NCI-H2029 treated with DMSO at 0.1 percent for 48 hours (cell line): Measurements from ENCODE around the gene ENTPD5.

Source experiments
- DNase-seq: peaks from one replicate; lab custom pipeline; 2025; lab: John Stamatoyannopoulos, UW

The ENTPD5 gene, protein sequence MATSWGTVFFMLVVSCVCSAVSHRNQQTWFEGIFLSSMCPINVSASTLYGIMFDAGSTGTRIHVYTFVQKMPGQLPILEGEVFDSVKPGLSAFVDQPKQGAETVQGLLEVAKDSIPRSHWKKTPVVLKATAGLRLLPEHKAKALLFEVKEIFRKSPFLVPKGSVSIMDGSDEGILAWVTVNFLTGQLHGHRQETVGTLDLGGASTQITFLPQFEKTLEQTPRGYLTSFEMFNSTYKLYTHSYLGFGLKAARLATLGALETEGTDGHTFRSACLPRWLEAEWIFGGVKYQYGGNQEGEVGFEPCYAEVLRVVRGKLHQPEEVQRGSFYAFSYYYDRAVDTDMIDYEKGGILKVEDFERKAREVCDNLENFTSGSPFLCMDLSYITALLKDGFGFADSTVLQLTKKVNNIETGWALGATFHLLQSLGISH

DNA sequence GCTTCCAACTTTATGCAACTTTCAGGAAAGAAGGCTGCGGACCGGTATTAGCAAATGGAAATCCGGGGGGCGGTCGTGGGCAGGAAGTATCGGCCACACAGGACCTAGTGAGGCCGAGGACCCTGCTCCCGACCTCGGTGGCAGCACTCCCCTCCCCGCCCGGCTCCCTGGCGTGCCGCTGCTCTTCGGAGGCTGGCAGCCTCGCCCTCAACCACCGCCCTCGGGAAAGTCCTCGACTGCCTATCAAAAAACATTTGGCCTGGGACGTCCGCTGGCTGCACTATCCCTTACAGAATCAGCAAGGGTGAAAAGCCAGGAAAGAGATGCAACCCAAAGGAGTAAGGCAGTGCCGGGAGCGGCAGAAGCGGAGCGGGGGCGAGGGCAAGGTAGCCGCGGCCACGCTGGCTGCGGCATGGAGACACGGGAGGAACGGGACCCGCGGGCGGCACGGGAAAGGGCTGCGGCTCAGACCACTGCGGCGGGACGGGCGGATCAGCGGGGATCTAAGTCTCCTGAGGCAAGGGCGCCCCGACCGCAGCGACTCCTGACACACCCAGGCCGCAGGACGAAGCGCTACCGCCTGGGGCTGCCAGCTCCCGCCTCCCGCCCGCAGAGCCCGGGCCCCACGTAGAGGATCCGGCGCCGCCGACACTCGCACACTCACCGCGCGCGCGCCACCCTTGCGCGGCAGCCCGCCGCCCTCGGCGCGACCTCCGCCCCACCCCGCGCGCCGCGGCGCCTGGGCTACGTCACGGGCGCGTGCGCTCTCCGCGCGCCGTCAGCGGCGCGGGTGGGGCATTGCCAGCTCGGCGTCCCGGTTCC is at the start of gene ENTPD5, which contains the start of gene BBOF1:
ENTPD5 (minus strand) TSS at position 703 of the 822 bp plus-strand sequence. CDS start 31,186 bp downstream, outside the sequence.
BBOF1 (plus strand) TSS at position 764 of the 822 bp plus-strand sequence. CDS start 130 bp downstream, outside the sequence.
- no peak for DNase-seq

DNA sequence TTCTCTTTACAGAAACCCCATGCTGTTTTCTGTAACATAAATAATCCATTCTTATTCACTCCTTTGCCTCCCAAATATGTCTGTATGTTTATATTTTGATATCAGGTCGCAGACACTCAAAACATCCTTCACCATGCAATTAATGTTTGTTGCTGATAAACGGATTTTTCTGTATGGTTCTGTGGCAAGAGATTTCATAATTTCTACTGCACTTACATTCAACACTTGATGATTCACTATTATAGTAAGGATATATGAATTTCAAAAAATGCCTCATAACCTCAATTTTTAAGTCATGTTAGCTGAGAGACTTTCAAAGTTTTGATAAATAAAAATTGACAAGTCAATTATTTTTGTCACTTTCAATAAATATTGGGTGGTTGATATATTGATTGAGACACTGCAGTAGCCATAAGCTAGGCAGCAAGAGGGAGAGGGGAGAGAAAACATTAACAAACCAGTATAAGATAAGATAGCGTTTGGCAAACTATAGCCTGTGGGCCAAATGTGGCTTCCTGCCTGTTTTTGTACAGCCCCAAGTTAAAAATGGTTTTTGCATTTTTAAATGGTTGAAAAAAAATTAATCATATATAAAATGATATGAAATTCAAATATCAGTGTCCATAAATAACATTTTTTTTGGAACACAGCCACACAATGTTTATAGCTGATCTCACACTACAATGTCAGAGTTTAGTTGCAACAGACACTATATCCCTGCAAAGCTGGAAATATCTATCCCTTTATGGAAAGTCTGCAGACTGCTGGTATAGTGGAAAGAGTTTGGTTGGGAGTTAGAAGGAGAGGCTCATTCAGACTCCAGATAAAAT is 46.9 kb upstream of the ENTPD5 start:
- DNase-seq = no peak

DNA sequence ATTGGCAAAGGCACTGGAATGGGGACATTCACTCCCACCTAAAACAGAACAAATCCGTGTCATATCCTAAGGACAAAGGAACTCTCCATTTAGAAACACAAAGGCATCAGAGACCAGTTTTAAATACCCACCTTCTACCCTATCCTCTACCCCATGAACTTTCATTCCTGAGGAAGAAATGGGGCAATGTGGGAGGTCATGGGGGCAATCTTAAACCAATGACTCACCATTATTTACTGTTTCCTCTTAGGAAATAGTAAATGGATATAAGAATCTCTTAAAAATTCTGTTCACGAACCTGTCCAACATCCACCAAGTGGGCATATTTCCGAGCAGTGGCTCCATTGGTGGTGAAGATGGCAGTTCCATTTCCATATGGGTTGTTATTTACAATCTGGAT is 45.8 kb upstream of the ENTPD5 start:
- no peak for DNase-seq

DNA sequence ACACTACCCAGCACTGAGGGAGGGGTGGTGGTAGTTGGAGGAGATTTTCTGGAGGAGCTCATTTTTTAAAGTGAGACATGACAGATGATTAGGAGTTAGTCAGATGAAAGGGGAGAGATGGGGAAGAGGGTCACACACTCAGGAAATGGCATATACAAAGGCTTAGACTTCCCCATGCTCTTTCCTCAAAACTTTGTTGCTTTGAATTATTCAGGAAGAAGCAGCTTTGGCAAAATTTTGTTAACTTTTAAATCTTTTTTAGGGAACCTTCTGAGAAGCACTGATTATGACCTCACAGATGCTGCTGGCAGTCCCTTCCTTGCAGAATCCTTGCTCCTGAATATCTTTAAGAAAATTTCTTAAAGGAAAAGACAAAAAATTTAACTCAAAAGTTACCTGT is 45.3 kb upstream of the ENTPD5 start:
- no peak for DNase-seq

DNA sequence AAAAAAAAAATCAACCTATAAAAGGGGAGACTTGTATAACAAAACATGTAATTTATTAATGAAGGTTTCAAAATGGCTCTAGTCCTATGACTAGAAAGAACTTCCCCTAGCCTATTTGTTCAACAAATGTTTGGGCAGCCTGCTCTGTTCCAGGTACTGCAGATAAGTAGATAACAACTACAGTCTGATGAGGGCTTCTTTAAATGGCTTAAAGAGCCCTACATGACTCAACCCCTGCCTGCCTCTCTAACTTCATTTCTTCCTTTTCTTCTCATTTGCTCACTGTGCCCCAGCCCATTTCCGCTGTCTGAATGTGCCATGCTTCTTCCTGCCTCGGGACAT is 43.7 kb upstream of the ENTPD5 start:
- DNase-seq = no peak

DNA sequence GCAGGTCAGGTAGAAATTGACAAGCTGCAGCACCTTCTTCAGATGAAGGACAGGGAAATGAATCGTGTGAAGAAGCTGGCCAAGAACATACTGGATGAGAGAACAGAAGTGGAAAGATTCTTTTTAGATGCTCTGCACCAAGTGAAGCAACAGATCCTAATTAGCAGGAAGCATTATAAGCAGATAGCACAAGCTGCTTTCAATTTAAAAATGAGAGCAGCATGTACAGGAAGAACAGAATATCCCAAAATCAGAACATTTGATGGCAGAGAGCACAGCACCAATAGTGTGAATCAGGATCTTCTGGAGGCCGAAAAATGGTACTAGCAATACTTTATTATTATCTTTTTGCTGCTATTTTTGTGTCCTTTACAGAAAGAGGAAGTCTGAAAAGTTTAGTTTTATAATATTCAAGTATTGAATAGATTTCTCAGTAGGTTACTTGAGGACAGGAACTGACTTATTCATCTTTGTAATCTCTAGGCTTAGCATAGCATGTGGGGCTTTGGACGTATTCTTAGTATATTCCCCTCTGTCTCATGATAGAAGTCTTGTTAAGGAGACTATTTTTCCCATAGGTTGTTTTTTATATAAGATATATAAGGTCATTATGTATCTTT is 30.9 kb upstream of the ENTPD5 start:
- no peak for DNase-seq

DNA sequence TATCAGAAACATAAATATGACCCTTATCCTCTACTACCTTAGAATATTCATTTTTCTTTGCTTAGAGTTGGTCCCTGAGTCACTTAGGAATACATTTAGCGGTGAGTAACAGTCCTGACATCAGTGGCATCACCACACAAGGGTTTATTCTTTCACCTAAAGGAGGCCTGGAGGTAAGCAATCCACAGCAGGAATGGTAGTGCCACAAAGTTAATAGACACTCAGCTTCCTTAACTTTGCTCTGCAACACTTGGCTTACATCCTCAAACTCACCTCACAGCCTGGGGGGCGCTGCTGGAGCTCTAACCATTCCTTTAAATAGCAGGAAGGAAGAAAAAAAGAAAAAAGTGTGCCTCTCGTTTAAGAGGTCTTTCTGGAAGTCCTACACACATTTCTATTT is 29.2 kb upstream of the ENTPD5 start:
- no peak for DNase-seq

DNA sequence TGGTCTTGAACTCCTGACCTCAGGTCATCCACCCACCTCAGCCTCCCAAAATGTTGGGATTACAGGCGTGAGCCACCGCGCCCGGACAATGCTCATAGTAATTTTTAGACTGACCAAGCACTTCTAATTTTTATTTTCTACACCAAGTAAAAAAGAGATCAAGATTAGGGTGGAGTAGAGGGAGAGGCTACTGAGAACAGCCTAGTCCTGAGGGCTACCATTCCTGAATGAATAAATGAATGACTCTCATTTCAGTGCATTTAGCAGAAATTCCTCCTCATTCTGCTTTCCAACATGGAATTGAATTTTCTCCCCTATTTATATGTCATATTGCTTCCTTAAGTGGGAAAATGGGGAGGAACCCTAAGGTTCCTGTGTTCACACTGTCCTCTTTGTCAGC is 26.4 kb upstream of the ENTPD5 start:
- no peak for DNase-seq

DNA sequence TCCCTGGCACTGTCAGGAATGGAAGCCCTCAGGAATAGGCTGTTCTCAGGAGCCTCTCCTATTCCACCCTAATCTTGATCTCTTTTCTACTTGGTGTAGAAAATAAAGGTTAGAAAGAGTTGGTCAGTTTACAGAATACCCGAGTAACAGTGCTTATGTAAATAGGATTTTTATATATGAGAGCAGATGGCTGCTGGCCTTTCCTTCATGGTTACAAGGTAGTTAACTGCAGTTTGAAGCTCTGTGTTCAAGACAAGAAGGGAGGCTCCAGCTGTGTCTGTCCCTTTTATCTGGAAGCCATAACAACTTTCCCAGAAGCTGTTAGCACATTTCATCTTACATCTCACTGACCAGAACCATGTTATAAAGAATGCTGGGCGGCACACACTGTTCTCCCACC is 23.2 kb upstream of the ENTPD5 start:
- DNase-seq = no peak

DNA sequence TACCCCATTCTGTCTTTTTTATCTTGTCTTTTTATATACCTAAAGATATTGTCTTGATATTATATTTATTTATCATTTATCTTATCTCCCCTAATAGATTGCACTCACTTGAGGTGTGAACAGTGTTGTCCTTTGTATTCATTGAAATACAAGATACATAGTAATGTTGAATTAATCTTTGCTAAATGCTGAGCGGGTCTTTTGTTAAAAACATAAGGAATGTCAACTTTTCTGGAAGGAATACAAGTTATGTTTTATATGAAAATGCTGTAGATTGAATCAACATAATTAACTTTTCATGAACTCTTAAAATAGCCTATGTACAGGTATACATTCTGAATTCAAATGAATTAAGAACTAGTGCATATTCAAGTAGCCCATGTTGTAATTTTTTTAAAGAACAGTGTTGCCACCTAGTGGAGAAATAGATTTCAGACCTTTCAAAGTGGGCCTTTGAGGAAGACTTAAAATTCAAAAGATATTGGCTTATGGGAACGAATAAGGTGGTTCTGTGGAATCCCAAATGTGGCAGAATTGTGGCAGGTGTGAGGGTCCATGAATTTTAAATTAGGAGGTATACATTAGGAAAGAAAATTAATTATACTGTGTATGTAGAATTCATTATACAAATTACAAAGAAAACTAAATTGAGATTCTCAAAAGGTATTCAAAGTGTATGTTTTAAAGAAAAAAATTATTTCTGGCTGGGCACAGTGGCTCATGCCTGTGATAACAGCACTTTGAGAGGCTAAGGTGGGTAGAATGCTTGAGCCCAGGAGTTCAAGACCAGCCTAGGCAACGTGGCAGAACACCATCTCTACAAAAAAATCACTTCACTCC is 19.2 kb upstream of the ENTPD5 start:
- peak; percentile 12 for DNase-seq

DNA sequence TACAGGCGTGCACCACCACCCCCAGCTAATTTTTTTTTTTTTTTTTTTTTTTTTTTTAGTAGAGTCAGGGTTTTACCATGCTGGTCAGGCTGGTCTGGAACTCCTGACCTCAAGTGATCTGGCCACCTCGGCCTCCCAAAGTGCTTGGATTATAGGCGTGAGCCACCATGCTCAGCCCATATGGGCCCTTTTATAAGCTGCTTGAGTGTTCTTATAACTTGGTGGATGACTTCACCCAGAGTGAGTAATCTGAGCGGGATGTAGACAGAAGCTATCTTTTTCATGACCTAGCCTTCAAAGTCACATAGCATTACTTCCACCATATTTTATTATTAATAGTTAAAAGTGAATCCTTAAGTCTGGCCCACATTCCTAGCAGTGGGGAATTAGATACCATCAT is 16.5 kb upstream of the ENTPD5 start:
- no peak for DNase-seq

DNA sequence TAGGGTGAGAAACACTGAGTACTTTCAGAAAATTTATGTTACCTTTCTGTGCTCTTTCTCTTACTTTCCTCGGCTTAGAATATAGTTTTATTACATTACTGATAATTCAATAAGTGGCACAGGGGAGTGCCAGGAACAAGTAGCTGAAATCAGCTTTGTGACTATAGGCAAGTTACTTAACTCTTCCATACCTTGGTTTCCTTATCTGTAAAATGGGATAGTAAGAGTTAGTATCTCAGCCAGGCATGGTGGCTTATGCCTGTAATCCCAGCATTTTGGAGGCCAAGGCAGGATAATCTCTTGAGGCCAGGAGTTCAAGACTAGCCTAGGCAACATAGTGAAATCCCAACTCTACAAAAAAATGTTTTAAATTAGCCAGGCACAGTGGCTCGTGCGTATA is 15.5 kb upstream of the ENTPD5 start:
- no peak for DNase-seq

DNA sequence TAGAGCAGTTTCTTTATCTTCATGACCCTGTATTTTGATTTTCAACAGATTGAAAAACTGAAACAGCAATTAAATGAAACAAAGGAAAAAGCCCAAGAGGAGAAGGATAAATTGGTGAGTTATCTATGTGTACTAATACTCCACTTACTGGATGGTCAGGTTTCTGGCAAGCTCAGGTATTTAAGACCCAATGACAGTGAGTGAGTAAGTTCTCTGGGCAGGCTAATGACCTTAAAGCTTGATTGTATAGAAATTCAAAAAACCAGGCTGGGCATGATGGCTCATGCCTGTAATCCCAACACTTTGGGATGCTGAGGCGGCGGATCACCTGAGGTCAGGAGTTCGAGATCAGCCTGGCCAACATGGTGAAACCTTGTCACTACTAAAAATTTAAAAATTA is 10.0 kb upstream of the ENTPD5 start:
- DNase-seq = no peak

DNA sequence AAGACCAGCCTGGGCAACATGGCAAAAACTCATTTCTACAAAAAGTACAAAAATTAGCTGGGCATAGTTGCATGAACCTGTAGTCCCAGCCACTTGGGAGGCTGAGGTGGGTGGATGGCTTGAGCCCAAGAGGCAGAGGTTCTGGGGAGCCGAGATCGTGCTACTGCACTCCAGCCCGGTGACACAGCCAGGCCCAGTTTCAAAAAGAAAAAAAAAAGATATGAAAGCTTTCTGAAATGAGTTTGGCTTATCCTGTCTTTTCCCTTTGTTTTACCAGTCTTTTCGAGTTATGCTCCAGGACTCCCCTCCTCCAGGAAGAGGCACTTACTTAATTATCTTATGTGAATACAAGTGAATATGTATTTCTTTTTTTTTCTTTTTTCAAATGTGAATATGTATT is 3.3 kb upstream of the ENTPD5 start:
- DNase-seq = no peak

DNA sequence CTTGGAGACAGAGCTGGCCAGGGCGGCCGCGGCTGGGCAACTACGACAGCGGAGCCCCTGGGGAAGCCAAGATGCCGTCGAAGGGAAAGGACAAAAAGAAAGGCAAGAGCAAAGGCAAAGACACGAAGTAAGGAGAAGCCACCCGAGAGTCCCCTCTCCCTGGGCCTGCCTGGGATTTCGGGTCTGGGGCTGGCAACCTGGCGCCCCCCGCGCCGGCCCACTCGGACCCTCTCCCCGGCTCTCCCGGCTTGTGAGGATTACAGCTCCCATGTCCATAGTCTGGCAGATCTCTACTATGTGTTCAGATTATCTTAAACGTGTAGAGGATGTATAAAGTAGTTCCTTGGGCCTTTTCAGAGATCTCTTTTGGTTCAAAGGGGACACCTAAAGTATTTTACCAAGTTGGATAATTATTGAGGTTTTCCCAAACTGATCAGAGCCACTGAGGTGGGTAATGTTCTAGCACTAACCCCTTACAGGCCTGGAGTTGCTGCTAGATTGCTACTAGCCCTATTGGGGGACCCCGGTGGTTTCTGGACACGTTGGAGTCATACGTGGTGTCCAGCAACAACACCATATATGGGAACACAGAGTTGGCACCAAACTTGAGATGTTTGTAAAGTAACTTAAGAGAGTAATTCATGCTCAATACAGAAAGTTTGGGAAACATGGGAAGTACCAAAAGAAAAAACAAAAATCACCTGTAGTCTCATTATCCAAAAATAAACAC is 485 bp upstream of the ENTPD5 start:
- DNase-seq = no peak

DNA sequence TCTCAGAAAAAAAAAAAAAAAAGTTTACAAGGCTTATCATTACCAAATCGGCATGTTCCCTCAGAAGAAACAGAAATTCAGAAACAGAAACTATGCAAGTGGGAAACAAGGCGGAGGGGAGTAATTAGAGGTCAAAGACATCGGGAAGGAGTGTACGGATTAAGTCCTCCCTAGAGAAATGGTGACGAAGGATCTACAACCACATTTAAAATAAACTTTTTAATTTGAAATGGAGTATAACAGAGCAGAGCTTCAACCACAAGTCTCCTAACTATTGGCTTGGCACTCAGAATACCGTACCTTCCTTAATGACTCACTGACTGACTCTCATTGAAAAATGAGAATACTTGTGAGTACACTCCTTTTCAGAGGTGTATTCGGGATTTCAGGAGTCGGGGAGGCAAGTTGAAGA is 908 bp downstream of the ENTPD5 start:
- DNase-seq = no peak

DNA sequence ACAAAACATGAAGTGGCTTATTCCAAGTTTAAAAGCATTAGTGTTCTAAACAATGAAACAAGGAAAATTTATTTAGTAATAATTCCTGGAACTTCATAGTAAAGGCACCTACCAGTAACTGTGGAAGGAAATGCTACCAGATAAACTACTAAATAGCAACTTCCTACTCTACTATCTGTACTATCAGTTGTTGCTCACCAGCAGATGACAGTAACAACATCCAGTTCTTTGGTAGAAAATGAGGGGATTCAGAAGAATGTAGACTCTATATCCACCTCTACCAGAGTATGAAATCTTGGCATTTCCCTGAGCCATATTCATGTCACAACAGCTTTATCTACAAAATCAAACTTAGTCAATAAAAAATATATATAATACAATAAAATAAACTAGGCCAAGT is 3.1 kb downstream of the ENTPD5 start:
- no peak for DNase-seq

DNA sequence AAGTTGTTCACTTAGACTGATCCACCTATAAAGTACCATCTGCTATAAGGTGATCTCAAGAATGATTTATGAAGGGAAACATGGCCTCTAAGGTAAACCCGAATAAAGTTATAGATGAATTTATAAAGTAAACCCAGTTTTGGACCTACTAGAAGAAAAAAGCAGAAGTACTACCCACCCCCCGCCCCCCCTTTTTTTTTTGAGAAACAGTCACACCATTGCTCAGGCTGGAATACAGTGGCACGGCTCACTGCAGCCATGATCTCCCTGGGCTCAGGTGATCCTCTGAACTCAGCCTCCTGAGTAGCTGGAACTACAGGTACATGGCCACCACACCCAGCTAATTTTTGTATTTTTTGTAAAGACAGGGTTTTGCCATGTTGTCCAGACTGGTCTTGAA is 3.9 kb downstream of the ENTPD5 start:
- no peak for DNase-seq

DNA sequence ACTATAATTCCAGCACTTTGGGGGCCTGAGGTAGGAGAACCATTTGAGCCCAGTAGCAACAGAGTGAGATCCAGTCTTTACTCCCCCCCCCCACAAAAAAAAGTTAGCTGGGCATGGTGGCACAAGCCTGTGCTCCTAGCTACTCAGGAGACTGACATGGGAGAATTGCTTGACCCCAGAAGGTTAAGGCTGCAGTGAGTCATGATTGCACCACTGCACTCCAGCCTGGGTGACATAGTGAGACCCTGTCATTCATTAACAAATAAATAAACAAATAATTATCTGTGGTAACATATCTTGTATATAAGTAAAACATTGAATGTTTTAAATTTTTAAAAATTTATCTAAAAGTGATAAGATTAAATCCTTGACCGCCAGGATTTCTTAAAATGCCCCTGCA is 4.8 kb downstream of the ENTPD5 start:
- no peak for DNase-seq

DNA sequence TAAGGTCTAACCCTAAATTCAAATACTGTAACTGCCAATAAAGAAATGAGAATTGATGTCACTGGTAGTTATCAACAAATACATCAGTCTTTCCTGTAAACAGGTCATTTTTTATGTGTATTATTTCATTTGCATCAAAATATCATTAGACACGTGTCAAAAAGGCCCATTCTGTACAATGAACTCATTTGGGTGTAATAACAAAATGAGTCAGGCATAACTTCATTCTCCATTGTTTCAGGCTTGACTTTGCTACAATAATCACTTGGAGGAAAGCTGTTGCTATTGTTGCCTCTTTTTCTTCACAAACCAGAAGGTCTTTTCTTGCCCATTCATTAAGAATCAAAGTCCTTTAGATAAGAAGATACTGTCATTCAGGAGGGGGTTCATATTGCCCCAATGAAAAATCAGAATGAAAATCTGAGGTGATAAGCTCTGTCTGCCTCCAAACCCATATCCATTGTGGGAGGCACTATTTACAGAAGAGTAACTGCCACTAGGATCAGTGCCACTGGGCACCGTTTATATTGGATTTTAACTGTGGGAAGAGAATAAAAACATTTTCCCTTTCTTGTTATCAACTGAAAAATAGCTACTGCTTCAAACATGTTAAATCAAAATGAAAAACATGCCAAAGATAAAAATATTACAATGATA is 10.1 kb downstream of the ENTPD5 start:
- DNase-seq = no peak
